ENCODE measurements around the gene CLEC10A. TPM values are rescaled to one million over a fixed set of nuclear protein-coding genes. Genes with fewer than 3 reads are reported as not detected.

Gene CLEC10A
- total RNA-seq, 1 experiment from 2014 or later: not detected

DNA sequence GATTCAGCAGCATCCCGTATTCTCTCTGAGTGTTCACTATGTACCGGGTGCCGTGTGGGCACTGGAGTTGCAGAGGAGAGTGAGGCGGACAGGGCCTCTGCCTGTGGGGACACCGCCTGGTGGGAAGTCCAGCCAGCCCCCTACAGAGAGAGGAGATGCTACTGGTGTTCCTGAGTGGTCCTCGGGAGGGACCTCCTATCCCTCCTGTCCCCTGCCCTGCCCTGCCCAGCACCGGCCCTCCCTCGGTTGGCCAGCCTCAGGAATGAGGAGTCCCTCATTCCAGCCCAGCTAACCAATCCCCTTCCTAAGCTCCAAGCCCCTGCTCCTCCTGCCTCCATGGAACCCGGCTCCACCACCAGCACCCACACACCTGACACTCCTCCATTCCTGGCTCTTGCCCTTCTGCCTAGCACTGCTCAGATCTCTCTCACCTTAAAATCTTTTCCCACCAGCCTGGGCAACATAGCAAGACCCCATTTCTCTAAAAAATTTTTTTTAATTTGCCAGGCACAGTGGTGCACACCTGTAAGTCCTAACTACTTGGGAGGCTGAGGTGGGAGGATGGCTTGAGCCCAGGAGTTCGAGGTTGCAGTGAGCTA lies 32.6 kb upstream of the CLEC10A start:
- no peak overlapping the region for H3K4me3 ChIP-seq (ENCODE audit: low read length)
- H3K9me2 ChIP-seq (replicated peaks; ENCODE audit: low read length): no peaks in the 10 kb centered on the region
- H3F3A ChIP-seq (ENCODE audit: low read length, unreplicated experiment): no peaks in the 10 kb centered on the region
- H3K36me3 ChIP-seq (ENCODE audit: low read depth, low read length): no peaks in the 10 kb centered on the region
- no peak overlapping the region for H3K9ac ChIP-seq (ENCODE audit: low read length)
- H3K4me2 ChIP-seq (ENCODE audit: low read length): no peak overlapping the region
- ChIA-PET CTCF (no interaction called here), POLR2A (ENCODE audit: unreplicated experiment) (no interaction called here)
- no peak for DNase-seq
- BruUV-seq (replicated peaks): no TSS peak
- no peaks in the 10 kb centered on the region for H4K20me1 ChIP-seq (ENCODE audit: low read length)
- TF ChIP-seq EZH2phosphoT487 (IDR thresholded peaks at IDR 0.05; ENCODE audit: borderline replicate concordance, low read length) (no peak), EZH2 (IDR thresholded peaks at IDR 0.05; ENCODE audit: low read length, unreplicated experiment) (no peak)
- no peak overlapping the region for H3K27ac ChIP-seq (ENCODE audit: low read length)
- no peaks in the 10 kb centered on the region for H3K27me3 ChIP-seq (ENCODE audit: low read length)
- no peak for ATAC-seq
- H3K79me2 ChIP-seq (ENCODE audit: low read length): no peaks in the 10 kb centered on the region
- intact Hi-C loops (cut with micrococcal nuclease): no loop called here
- H3K4me1 ChIP-seq (ENCODE audit: insufficient read depth, low read length): no peaks in the 10 kb centered on the region
- H3K9me3 ChIP-seq (ENCODE audit: low read length): no peaks in the 10 kb centered on the region
- no peak overlapping the region for H2AFZ ChIP-seq (ENCODE audit: low read length)

DNA sequence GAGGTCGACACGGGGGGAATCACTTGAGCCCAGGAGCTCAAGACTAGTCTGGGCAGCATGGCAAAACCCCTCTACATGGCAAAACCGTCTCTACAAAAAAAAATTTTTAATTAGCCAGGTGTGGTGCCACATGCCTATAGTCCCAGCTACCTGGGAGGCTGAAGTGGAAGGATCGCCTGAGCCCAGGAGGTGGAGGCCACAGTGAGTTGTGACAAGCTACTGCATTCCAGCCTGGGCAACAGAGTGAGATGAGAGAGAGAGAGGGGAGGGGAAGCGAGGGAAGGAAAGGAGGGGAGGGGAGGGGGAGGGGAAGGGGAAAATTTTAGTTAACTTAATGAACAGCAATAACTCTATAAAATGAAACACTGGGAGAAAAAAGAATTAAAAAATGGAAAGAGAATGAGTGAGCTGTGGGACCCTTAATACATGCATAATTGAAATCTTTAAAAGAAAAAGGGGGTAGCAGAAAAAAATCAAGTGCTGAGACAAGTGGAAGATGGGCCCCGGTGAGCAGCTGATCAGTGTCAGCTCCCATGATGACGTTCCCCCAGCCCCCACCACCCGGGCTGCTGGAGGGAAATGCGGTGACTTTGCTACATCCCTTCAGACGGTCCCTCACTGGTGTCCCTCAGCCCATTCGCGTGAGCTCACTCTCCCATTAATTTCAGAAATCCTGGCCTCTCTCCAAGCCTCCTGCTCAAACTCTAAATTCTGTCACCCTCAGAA lies 31.9 kb upstream of the CLEC10A start:
- no peak for ATAC-seq
- Histone ChIP-seq H3K36me3 (ENCODE audit: low read depth, low read length) (no peaks in the 10 kb centered on the region), H3K4me1 (ENCODE audit: insufficient read depth, low read length) (no peaks in the 10 kb centered on the region), H3K9me3 (ENCODE audit: low read length) (no peaks in the 10 kb centered on the region), H3K27me3 (ENCODE audit: low read length) (no peaks in the 10 kb centered on the region), H3K79me2 (ENCODE audit: low read length) (no peaks in the 10 kb centered on the region), H3F3A (ENCODE audit: low read length, unreplicated experiment) (no peaks in the 10 kb centered on the region), H3K4me2 (ENCODE audit: low read length) (no peak overlapping the region), H2AFZ (ENCODE audit: low read length) (no peak overlapping the region), H3K4me3 (ENCODE audit: low read length) (no peak overlapping the region), H3K27ac (ENCODE audit: low read length) (no peak overlapping the region), H3K9me2 (replicated peaks; ENCODE audit: low read length) (no peaks in the 10 kb centered on the region), H3K9ac (ENCODE audit: low read length) (no peak overlapping the region), H4K20me1 (ENCODE audit: low read length) (no peaks in the 10 kb centered on the region)
- TF ChIP-seq EZH2 (IDR thresholded peaks at IDR 0.05; ENCODE audit: low read length, unreplicated experiment) (no peak), EZH2phosphoT487 (IDR thresholded peaks at IDR 0.05; ENCODE audit: borderline replicate concordance, low read length) (no peak)
- TF ChIP-seq, protein P1, sequence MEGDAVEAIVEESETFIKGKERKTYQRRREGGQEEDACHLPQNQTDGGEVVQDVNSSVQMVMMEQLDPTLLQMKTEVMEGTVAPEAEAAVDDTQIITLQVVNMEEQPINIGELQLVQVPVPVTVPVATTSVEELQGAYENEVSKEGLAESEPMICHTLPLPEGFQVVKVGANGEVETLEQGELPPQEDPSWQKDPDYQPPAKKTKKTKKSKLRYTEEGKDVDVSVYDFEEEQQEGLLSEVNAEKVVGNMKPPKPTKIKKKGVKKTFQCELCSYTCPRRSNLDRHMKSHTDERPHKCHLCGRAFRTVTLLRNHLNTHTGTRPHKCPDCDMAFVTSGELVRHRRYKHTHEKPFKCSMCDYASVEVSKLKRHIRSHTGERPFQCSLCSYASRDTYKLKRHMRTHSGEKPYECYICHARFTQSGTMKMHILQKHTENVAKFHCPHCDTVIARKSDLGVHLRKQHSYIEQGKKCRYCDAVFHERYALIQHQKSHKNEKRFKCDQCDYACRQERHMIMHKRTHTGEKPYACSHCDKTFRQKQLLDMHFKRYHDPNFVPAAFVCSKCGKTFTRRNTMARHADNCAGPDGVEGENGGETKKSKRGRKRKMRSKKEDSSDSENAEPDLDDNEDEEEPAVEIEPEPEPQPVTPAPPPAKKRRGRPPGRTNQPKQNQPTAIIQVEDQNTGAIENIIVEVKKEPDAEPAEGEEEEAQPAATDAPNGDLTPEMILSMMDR (conservative IDR thresholded peaks at IDR 0.05; ENCODE audit: low read depth, low read length): no peak
- CTCF ChIA-PET: no interaction called here
- POLR2A ChIA-PET (ENCODE audit: unreplicated experiment): no interaction called here
- DNase-seq: no peak
- BruUV-seq (replicated peaks): no TSS peak
- intact Hi-C loops (cut with micrococcal nuclease): no loop called here

DNA sequence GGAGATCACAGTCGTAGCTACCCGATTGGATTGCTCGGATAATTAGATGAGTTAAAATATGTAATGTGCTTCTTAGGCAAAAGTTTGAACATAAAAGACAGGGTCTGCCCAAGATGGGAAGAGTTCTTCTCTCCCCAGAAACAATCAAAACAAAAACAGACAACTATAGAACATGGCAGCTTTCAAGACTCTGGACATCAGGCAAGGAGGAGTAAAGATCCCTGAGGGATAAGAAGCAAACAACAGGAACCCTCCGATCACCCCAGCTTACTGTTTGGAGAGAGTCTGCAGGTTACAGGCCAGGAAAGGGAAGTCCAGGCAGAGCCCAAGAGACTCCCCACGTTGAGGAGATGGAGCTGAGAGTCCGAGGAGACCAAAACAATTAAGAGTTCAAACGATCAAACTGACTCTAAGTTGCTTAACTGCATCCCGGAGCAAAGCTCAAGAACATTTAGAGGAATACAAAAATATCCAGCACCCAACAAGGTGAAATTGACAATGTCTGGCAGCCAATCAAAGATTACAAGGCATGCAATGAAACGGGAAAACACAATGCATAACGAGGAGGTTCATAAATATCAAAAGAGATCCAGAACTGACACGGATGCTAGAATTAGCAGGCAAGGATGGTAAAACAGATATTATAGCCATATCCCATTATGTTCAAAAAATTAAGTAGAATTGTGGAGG lies 30.7 kb upstream of the CLEC10A start:
- no peaks in the 10 kb centered on the region for H3K9me2 ChIP-seq (replicated peaks; ENCODE audit: low read length)
- no peak for ATAC-seq
- POLR2A ChIA-PET (ENCODE audit: unreplicated experiment): no interaction called here

More for the DNA sequence above, 30.7 kb upstream of the CLEC10A start:
- Histone ChIP-seq H3K79me2 (ENCODE audit: low read length) (no peaks in the 10 kb centered on the region), H3F3A (ENCODE audit: low read length, unreplicated experiment) (no peaks in the 10 kb centered on the region), H3K27me3 (ENCODE audit: low read length) (no peaks in the 10 kb centered on the region), H3K4me2 (ENCODE audit: low read length) (no peak overlapping the region), H3K4me3 (ENCODE audit: low read length) (no peak overlapping the region), H4K20me1 (ENCODE audit: low read length) (no peaks in the 10 kb centered on the region), H3K36me3 (ENCODE audit: low read depth, low read length) (no peaks in the 10 kb centered on the region), H3K4me1 (ENCODE audit: insufficient read depth, low read length) (no peaks in the 10 kb centered on the region), H3K9me3 (ENCODE audit: low read length) (no peaks in the 10 kb centered on the region), H3K27ac (ENCODE audit: low read length) (no peak overlapping the region), H3K9ac (ENCODE audit: low read length) (no peak overlapping the region), H2AFZ (ENCODE audit: low read length) (no peak overlapping the region)
- CTCF ChIA-PET: no interaction called here
- intact Hi-C loops (cut with micrococcal nuclease): no loop called here
- DNase-seq: no peak
- TF ChIP-seq EZH2phosphoT487 (IDR thresholded peaks at IDR 0.05; ENCODE audit: borderline replicate concordance, low read length): no peak
- no peak for TF ChIP-seq EZH2 (IDR thresholded peaks at IDR 0.05; ENCODE audit: low read length, unreplicated experiment)
- TF ChIP-seq, protein P1 (conservative IDR thresholded peaks at IDR 0.05; ENCODE audit: low read depth, low read length): no peak
- no TSS peak for BruUV-seq (replicated peaks)

Measured in PC-3 (cell line).